ENCODE data around the gene MED12L. TPM values are rescaled to one million over a fixed set of nuclear protein-coding genes. Genes with fewer than 3 reads are reported as not detected.

MED12L gene
- total RNA-seq, 1 donor from 2014 or later = 0.43 TPM

DNA sequence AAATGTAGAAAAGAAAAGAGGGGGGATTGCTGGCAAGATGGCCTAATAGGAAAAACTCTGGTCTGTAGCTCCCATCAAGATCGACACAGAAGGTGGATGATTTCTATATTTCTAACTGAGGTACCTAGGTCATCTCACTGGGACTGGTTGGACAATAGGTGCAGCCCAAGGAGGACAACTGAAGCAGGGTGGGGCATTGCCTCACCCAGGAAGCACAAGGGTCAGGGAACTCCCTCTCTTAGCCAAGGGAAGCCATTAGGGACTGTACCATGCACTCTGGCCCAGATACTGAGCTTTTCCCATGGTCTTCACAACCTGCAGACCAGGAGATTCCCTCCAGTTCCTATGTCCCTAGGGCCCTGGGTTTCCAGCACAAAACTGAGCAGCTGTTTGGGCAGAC is 398.0 kb downstream of the MED12L start:
- H3K36me3 ChIP-seq = no peaks in the 10 kb centered on the region
- no peak for DNase-seq (ENCODE audit: low spot score in 2 of 2)
- intact Hi-C loops (cut with DNase I) = no loop called here
- no peak overlapping the region for H3K27ac ChIP-seq
- no peaks in the 10 kb centered on the region for H3K27me3 ChIP-seq
- no peaks in the 10 kb centered on the region for H3K4me1 ChIP-seq
- H3K4me3 ChIP-seq = no peak overlapping the region
- TF ChIP-seq, protein P1, sequence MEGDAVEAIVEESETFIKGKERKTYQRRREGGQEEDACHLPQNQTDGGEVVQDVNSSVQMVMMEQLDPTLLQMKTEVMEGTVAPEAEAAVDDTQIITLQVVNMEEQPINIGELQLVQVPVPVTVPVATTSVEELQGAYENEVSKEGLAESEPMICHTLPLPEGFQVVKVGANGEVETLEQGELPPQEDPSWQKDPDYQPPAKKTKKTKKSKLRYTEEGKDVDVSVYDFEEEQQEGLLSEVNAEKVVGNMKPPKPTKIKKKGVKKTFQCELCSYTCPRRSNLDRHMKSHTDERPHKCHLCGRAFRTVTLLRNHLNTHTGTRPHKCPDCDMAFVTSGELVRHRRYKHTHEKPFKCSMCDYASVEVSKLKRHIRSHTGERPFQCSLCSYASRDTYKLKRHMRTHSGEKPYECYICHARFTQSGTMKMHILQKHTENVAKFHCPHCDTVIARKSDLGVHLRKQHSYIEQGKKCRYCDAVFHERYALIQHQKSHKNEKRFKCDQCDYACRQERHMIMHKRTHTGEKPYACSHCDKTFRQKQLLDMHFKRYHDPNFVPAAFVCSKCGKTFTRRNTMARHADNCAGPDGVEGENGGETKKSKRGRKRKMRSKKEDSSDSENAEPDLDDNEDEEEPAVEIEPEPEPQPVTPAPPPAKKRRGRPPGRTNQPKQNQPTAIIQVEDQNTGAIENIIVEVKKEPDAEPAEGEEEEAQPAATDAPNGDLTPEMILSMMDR (IDR thresholded peaks at IDR 0.05) = no peak
- H3K9me3 ChIP-seq = peaks cover 0 to 13% of the 10 kb centered on the region in 2 donors

DNA sequence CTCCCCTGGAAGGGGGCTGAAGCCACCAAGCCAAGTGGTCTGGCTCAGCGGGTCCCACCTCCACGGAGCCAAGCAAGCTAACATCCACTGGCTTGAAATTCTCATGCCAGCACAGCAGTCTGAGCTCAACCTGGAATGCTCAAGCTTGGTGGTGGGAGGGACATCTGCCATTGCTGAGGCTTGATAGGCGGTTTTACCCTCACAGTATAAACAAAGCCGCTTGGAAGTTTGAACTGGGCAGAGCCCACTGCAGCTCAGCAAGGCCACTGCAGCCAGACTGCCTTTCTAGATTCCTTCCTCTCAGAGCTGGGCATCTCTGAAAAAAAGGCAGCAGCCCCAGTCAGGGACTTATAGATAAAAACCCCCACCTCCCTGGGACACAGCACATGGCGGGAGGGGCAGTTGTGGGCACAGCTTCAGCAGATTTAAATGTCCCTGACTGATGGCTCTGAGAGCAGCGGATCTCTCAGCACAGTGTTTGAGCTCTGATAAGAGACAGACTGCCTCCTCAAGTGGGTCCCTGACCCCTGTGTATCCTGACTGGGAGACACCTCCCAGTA is 398.6 kb downstream of the MED12L start:
- H3K4me1 ChIP-seq = no peaks in the 10 kb centered on the region
- TF ChIP-seq, protein P1 (IDR thresholded peaks at IDR 0.05) = no peak
- DNase-seq (ENCODE audit: low spot score in 2 of 2) = no peak
- H3K27ac ChIP-seq = no peak overlapping the region
- H3K9me3 ChIP-seq = peaks cover 0 to 13% of the 10 kb centered on the region in 2 donors
- intact Hi-C loops (cut with DNase I) = no loop called here
- no peaks in the 10 kb centered on the region for H3K36me3 ChIP-seq
- no peak overlapping the region for H3K4me3 ChIP-seq
- H3K27me3 ChIP-seq = no peaks in the 10 kb centered on the region

Other genes with a start within 250 kb of the MED12L start
- gene MINDY4B, start 180.2 kb upstream of the MED12L start, total RNA-seq = not detected
- not detected for gene CLRN1, start 112.9 kb upstream of the MED12L start, total RNA-seq
- 3.2 TPM for gene GPR171, start 117.6 kb downstream of the MED12L start, total RNA-seq
- gene P2RY14, start 192.9 kb downstream of the MED12L start, total RNA-seq = 2.7 TPM
- gene GPR87, start 231.2 kb downstream of the MED12L start, total RNA-seq = not detected
- 0.75 TPM for gene P2RY13, start 243.9 kb downstream of the MED12L start, total RNA-seq